ENCODE measurements around the gene SIGLEC12. TPM values are rescaled to one million over a fixed set of nuclear protein-coding genes. Genes with fewer than 3 reads are reported as not detected.

SIGLEC12 gene
- total and polyA plus RNA-seq, 9 of the 15 experiments (the other 6 are each of a cell fraction or from before 2014, with no cell fraction given): 0.08 to 1.3 (median 0.54) TPM

- TF ChIP-seq GATAD2A (IDR thresholded peaks at IDR 0.05): 0 out of 2 replicates have a peak, but pooled peaks have one; percentile 46
- peak; percentile 34 for TF ChIP-seq CTCFL (IDR thresholded peaks at IDR 0.05; ENCODE audit: borderline replicate concordance, insufficient read depth, low read depth, low read length, poor library complexity, severe bottlenecking)
- TF ChIP-seq TAF15 (IDR thresholded peaks at IDR 0.05; ENCODE audit: low read depth, low read length): no peak
- TF ChIP-seq ZNF644 (tag; IDR thresholded peaks at IDR 0.05; ENCODE audit: low read depth): no peak
- TF ChIP-seq SOX6 (IDR thresholded peaks at IDR 0.05): 0 out of 2 replicates have a peak, but pooled peaks have one; percentile 30
- no peak for TF ChIP-seq TRIM24 (IDR thresholded peaks at IDR 0.05)
- TF ChIP-seq MBD2 (IDR thresholded peaks at IDR 0.05; ENCODE audit: borderline replicate concordance, low read depth): no peak
- no peak for TF ChIP-seq ZNF79 (CRISPR knock-in tag; IDR thresholded peaks at IDR 0.05; ENCODE audit: low read depth)
- 0 out of 2 replicates have a peak, but pooled peaks have one; percentile 8 for TF ChIP-seq ZNF134 (CRISPR knock-in tag; conservative IDR thresholded peaks at IDR 0.05)
- no peak for TF ChIP-seq CXXC5 (CRISPR knock-in tag; IDR thresholded peaks at IDR 0.05)
- no peak for TF ChIP-seq NCOA6 (IDR thresholded peaks at IDR 0.05)
- TF ChIP-seq ZNF282 (CRISPR knock-in tag; IDR thresholded peaks at IDR 0.05): no peak
- no peak for TF ChIP-seq ZBTB17 (CRISPR knock-in tag; IDR thresholded peaks at IDR 0.05)
- TF ChIP-seq RCOR1 (IDR thresholded peaks at IDR 0.05; ENCODE audit: borderline replicate concordance in 1 of 2, low read depth in 2 of 2, low read length in 2 of 2): peak in 1 of 2 experiments; percentile 88; a peak in 2 of 4 replicates
- no peak for TF ChIP-seq MLX (CRISPR knock-in tag; conservative IDR thresholded peaks at IDR 0.05)
- no peak for TF ChIP-seq FOXP1 (CRISPR knock-in tag; IDR thresholded peaks at IDR 0.05)
- no peak for TF ChIP-seq ZNF780A (CRISPR knock-in tag; IDR thresholded peaks at IDR 0.05)
- no peak for TF ChIP-seq YBX1 (IDR thresholded peaks at IDR 0.05)
- no peak for TF ChIP-seq KHSRP (IDR thresholded peaks at IDR 0.05)
- 0 out of 4 replicates have a peak, but pooled peaks of 1 of the 2 experiments have one; percentile 47 for TF ChIP-seq KDM1A (IDR thresholded peaks at IDR 0.05)
- TF ChIP-seq ZNF766 (CRISPR knock-in tag; conservative IDR thresholded peaks at IDR 0.05): 0 out of 2 replicates have a peak, but pooled peaks have one; percentile 42
- TF ChIP-seq STAG1 (CRISPR knock-in tag; IDR thresholded peaks at IDR 0.05; ENCODE audit: borderline replicate concordance): peak; percentile 22; the same call in 1 of the 2 replicates
- no peak for TF ChIP-seq HBP1 (CRISPR knock-in tag; IDR thresholded peaks at IDR 0.05)
- no peak for TF ChIP-seq HINFP (tag; conservative IDR thresholded peaks at IDR 0.05; ENCODE audit: low read depth)
- peak; percentile 67 for TF ChIP-seq DMBX1 (CRISPR knock-in tag; IDR thresholded peaks at IDR 0.05; ENCODE audit: borderline replicate concordance)
Measured at GRCh38 chr19:51473009-51473707, 28.4 kb downstream of the SIGLEC12 start (continued).

Measured in K562 (cell line).